T-helper 2 cell treated with Interferon-gamma antibody and Interleukin-4, amounts not matched to agents 5 μg/mL and 100 μg/mL, for 36 hours (primary cell): ENCODE data around the gene ITPR1.
"Not testable (repeated sequence)": the region's sequence is repeated elsewhere in the genome, so short reads cannot be mapped to it uniquely, and the experiment has no call there.

Source experiments
- DNase-seq: peaks from one replicate; pipeline ENCODE4 v3.0.0; 2021; ENCODE audit warnings: low spot score
- H3K27ac Mint-ChIP-seq: one replicate; pipeline ENCODE4 v1.8.0; 2021; ENCODE audit warnings: mild to moderate bottlenecking, mixed read lengths
- H3K27me3 Mint-ChIP-seq: one replicate; pipeline ENCODE4 v1.8.0; 2021; ENCODE audit warnings: low read depth, mixed read lengths
- H3K36me3 Mint-ChIP-seq: one replicate; pipeline ENCODE4 v1.8.0; 2021; ENCODE audit warnings: low read depth, mixed read lengths
- H3K4me1 Mint-ChIP-seq: one replicate; pipeline ENCODE4 v1.8.0; 2021; ENCODE audit warnings: low read depth, mixed read lengths
- H3K4me3 Mint-ChIP-seq: one replicate; pipeline ENCODE4 v1.8.0; 2022; ENCODE audit warnings: mild to moderate bottlenecking, moderate library complexity, mixed read lengths
- H3K9me3 Mint-ChIP-seq: one replicate; pipeline ENCODE4 v1.8.0; 2021; ENCODE audit warnings: mixed read lengths

The ITPR1 gene

DNA sequence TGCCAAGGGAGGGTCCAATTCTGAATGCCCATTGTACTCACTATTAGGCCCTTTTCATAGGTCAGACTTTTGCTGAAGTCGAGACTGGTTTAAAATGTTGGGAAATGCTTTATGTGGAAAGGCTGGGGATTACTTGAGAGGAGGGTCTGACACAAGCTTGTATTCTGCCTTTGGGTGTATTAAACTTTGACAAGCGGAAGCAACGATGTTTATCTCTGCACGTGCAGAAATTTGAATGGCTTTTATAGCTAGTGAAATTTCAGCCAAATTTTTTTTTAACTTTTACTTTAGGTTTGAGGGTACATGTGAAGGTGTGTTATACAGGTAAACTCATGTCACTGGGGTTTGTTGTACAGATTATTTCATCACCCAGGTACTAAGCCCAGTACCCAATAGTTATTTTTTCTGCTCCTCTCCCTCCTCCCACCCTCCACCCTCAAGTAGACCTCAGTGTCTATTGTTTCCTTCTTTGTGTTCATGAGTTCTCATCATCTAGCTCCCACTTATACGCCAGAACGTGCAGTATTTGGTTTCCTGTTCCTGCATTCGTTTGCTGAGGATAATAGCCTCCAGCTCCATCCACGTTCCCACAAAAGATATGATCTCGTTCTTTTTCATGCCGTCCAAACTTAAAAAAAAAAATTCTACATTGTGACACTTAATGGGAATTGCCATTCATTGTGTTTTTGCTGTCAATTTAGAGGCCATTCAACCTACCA, 263.1 kb downstream of the ITPR1 start:
- Mint-ChIP-seq H3K4me3 (no peak overlapping the region), H3K4me1 (peaks cover 54% of the 10 kb centered on the region), H3K27me3 (no peaks in the 10 kb centered on the region), H3K9me3 (peaks cover 4% of the 10 kb centered on the region), H3K27ac (no peak overlapping the region), H3K36me3 (peaks cover 50% of the 10 kb centered on the region)
- DNase-seq = no peak

DNA sequence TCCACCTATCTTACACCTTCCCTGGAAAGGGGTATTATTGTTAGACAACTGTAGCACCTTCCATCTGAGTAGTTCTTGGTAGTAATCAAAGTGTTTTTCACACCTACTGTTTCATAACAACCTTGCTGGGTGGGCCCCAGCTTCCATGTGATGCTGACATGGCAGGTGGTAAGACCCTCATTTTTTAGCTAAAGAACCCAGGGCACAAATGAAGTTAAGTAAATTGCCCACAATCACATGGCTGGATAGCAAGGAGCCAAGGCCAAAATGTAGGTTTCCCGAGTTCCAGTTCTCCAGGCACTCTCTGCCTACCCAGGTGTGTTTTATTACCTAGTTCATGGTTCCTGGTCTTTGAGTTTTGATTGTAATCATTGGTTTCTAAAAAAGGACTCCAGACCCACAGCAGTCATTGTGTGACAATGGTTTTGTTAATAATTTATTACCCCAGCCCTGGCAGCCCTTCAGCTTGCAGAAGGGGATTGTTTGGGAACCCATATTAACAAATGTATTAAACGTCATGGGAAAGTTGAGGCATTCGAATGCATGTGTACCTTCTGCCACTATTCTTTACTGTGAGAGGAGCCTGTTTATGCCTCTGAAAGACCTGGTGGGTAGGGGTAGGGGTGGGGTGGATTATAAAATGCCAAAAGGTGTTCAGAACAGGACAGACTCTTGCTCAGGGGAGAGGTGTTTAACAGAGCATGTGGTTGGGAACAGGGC, 263.9 kb downstream of the ITPR1 start:
- Mint-ChIP-seq H3K36me3 (peaks cover 58% of the 10 kb centered on the region), H3K4me1 (peaks cover 54% of the 10 kb centered on the region), H3K27ac (no peak overlapping the region)

DNA sequence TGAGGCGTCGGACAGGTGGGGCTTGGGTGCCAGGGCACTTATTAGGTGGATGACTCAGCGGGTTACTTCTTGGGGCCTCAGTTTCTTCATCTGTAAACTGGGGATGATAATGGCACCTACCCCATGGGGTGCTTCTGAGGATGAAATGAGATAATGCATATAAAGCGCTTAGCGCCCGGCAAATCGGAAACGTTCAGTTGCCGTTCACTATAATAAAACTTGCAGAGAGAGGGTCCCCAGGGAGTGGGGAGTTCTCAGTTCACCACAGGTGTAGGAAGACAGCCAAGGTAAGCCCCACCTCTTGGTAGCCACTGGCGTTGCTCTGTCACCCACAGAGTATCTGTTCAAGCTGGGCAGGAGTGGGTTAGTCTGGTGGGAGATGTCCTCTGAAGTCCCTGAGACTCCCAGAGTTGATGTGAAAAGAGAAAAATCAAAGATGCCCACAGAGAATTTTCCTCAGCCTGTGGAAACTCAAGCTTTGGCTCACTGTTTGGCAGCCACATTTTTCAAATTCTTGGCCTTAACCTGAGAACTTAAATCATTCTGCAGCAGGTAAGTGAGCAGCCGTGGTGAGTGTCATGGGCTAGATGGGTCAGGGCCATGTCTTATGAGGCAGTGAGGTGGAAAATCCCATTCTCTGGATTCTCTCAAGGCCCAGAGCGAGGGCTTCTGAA, 264.6 kb downstream of the ITPR1 start:
- Mint-ChIP-seq H3K27ac (no peak overlapping the region), H3K27me3 (no peaks in the 10 kb centered on the region), H3K36me3 (peaks cover 64% of the 10 kb centered on the region), H3K9me3 (peaks cover 10% of the 10 kb centered on the region), H3K4me3 (no peak overlapping the region), H3K4me1 (peaks cover 53% of the 10 kb centered on the region)
- no peak for DNase-seq

More for the DNA sequence above, 263.9 kb downstream of the ITPR1 start:
- Mint-ChIP-seq H3K4me3 (no peak overlapping the region), H3K9me3 (peaks cover 9% of the 10 kb centered on the region), H3K27me3 (no peaks in the 10 kb centered on the region)
- no peak for DNase-seq

DNA sequence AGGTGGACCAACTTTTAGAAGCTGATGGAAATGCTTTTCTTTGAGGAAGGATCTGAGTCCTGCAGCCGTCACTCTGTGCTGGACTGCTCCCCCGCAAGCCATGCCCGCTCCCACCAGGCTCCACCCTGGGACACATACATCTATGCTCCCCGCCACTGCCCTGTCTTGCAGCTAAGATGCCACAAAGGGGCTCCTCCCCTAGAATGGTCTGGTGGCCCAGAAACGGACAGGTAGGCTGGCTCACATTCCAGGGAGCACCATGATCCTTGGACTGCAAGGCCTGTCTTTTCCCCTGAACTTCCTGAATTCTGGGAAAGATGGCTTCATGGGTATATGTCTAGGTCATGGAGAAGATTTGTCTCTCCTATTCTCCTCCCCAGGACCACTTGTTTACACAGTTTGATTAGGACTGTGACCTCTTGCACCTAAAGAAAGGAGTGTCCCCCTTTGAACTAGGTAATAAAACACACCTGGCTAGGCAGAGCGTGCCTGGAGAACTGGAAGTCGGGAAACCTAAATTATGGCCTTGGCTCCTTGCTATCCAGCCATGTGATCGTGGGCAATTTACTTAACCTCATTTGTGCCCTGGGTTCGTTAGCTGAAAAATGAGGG, 265.2 kb downstream of the ITPR1 start:
- Mint-ChIP-seq H3K9me3 (peaks cover 15% of the 10 kb centered on the region), H3K27me3 (no peaks in the 10 kb centered on the region), H3K4me1 (peaks cover 49% of the 10 kb centered on the region), H3K27ac (no peak overlapping the region), H3K36me3 (peaks cover 64% of the 10 kb centered on the region), H3K4me3 (peak overlapping the region; percentile 21)
- no peak for DNase-seq

DNA sequence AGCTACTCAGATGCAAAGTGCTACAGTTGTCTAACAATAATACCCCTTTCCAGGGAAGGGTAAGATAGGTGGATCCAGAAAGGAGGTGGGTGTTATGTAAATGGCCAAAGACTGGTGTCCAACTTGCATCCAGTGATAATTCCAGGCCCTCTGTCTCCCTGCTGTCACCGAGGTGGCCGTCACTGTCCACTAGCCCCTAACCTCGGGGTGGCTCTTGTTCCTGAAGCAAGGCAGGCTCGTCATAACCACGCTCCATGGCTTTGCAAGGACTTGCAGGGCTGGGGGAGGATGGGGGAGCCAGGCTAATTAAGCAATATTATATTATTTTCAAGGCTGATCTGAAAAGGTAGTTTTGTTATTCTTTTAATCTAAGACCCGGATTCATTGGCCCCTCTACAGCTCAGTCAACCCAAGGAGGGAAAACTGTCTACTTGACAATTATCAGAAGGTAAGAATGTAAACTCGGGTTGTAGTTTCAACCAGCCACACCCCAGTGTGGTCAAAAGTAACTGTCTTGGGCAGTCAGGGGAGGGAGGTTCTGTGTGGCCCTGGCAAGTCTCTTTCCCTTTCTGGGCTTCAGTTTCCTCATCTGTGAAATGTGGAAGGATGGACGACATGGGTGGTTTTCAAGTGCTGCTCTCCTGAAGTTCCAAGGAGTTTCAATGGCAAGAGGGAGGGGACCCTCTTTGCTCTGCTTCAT, 266.0 kb downstream of the ITPR1 start:
- peaks cover 46% of the 10 kb centered on the region for H3K4me1 Mint-ChIP-seq
- DNase-seq = no peak
- peaks cover 20% of the 10 kb centered on the region for H3K9me3 Mint-ChIP-seq

DNA sequence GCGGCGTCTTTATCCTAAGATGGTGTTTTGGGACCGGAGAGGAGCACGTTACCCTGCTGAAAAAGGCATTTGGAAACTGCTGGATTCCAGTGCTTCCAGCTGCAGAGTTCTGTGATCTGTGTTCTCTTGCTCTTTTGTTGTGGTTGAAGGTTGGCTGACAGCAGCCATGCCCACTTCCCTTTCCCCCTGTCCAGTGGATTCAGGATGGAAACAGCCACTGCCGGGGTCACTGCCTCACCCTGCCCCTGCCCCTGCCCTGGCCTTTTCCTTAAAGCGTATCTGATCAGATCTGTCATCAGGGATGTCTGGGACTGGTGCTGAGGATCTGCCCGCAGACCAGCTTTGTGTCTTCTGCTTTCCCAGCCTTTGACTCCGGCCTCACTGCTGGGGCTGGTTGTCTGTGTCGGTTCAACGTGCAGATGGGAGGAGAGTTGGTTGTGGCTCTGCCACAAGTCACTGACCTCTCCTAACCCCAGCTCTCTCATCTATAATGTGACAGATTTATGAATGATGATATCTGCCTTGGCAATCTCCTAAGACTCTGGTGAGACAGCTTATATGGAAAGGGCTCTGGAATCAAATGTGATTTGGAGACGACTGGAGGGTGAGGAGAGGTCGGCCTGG, 266.7 kb downstream of the ITPR1 start:
- peaks cover 67% of the 10 kb centered on the region for H3K36me3 Mint-ChIP-seq
- H3K27ac Mint-ChIP-seq = peak overlapping the region; percentile 82

More for the DNA sequence above, 266.0 kb downstream of the ITPR1 start:
- Mint-ChIP-seq H3K27ac (peak overlapping the region; percentile 82), H3K27me3 (no peaks in the 10 kb centered on the region), H3K4me3 (peak overlapping the region; percentile 73), H3K36me3 (peaks cover 66% of the 10 kb centered on the region)

DNA sequence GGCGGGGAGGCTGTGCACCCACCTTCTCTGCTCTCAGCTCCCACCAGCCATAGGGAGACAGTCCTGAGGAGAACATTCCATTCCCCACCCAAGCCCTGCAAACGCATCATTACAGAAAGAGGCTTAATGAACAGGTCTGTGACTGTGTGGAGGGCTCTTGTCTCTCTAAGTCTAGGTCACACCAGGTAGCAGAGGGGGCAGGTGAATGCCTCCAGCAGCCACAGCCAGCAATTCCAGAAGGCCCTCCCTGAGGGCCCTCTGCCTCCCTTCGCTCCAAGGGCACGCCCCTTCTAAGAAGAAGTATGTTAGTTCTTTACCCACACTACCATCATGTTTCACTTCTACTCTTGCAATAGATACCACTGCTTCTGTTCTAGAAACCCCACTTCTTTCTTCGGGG, 268.6 kb downstream of the ITPR1 start:
- peaks cover 47% of the 10 kb centered on the region for H3K9me3 Mint-ChIP-seq
- no peak overlapping the region for H3K4me3 Mint-ChIP-seq
- H3K27me3 Mint-ChIP-seq = no peaks in the 10 kb centered on the region
- H3K36me3 Mint-ChIP-seq = peaks cover 72% of the 10 kb centered on the region
- DNase-seq = no peak
- peaks cover 25% of the 10 kb centered on the region for H3K4me1 Mint-ChIP-seq
- H3K27ac Mint-ChIP-seq = peak overlapping the region; percentile 1

More for the DNA sequence above, 266.7 kb downstream of the ITPR1 start:
- peak overlapping the region; percentile 73 for H3K4me3 Mint-ChIP-seq
- H3K4me1 Mint-ChIP-seq = peaks cover 39% of the 10 kb centered on the region
- no peaks in the 10 kb centered on the region for H3K27me3 Mint-ChIP-seq
- DNase-seq = no peak
- peaks cover 27% of the 10 kb centered on the region for H3K9me3 Mint-ChIP-seq

DNA sequence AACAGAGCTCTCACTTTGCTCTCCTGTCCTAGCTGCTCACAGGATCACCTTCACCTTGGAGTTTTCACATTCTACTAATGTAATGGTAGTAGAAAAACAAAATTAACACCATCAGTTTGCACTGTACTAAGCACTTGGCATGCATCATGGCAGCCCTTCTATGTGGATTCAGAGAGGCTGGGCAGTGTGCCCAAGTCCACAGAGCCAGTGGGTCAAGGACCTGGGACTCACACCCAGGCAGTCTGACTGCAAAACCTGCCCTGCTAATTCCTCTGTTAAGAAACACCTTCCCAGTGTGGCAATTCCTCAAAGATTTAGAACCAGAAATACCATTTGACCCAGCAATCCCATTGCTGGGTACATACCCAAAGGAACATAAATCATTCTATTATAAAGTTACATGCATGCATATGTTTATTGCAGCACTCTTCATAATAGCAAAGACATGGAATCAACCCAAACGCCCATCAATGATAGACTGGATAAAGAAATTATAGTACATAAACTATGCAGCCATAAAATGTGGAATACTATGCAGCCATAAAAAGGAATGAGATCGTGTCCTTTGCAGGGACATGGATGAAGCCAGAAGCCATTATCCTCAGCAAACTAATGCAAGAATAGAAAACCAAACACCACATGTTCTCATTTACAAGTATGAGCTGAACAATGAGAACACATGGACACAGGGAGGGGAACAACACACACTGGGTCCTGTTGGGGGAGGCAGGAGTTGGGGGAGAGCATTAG, 269.5 kb downstream of the ITPR1 start:
- peaks cover 80% of the 10 kb centered on the region for H3K36me3 Mint-ChIP-seq

DNA sequence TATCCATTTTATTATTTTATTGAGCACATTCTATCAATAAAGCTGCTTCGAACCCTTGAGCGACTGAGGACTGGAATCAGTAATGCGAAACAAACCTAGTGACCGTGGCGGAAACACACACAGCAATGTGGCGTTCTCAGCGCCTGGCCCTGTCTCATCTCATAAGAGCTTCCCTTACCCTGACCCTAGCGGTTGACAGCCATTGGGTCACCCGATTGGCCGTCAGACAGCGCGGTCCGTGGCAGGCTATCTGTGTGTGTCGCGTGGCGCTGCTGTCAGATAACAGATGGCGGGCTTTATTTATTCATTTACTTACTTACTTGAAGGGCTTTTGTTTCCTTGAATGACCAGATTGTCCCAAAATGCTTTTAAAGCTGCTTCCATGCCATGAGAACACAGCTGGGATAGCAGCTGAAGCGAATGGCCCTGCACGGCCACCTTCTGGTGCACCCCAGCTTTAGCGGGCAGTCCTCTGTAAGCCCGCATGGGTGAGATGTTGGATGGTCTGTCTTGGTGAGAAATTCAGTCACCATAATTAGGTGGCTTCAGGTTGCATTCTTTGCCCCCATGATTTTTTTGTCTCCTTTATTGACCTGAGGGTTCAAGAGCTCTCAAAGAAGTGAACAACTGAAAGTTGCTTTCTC, 270.6 kb downstream of the ITPR1 start:
- Mint-ChIP-seq H3K36me3 (peaks cover 85% of the 10 kb centered on the region), H3K4me3 (no peak overlapping the region), H3K9me3 (peaks cover 51% of the 10 kb centered on the region), H3K27me3 (no peaks in the 10 kb centered on the region), H3K27ac (no peak overlapping the region), H3K4me1 (peaks cover 20% of the 10 kb centered on the region)
- no peak for DNase-seq

More for the DNA sequence above, 269.5 kb downstream of the ITPR1 start:
- not testable (repeated sequence) for H3K27ac Mint-ChIP-seq, DNase-seq, H3K27me3 Mint-ChIP-seq, H3K4me3 Mint-ChIP-seq
- Mint-ChIP-seq H3K4me1 (peaks cover 25% of the 10 kb centered on the region), H3K9me3 (peaks cover 51% of the 10 kb centered on the region)

DNA sequence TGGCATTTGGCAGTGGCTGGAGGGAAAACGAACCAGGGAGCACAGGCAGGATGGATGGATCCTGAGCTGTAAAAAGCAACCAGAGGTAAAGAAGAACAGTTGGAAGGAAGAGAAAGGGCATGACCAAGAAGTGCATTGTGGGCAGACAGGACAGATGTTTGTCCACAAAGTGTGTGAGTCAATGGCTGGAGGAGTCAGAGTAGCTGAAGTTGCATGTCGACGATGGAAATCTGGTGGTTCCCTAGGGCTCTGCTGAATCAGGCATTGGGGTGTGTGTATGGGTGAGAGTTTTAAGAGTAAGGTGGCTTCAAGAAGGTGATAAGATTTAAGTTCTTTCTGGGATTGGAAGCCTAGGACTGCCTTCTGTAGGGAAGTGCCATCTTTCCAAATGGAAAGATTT, 272.1 kb downstream of the ITPR1 start:
- H3K9me3 Mint-ChIP-seq = peaks cover 51% of the 10 kb centered on the region
- H3K27ac Mint-ChIP-seq = no peak overlapping the region
- peaks cover 79% of the 10 kb centered on the region for H3K36me3 Mint-ChIP-seq
- no peak overlapping the region for H3K4me3 Mint-ChIP-seq
- no peak for DNase-seq
- no peaks in the 10 kb centered on the region for H3K27me3 Mint-ChIP-seq
- peaks cover 9% of the 10 kb centered on the region for H3K4me1 Mint-ChIP-seq

DNA sequence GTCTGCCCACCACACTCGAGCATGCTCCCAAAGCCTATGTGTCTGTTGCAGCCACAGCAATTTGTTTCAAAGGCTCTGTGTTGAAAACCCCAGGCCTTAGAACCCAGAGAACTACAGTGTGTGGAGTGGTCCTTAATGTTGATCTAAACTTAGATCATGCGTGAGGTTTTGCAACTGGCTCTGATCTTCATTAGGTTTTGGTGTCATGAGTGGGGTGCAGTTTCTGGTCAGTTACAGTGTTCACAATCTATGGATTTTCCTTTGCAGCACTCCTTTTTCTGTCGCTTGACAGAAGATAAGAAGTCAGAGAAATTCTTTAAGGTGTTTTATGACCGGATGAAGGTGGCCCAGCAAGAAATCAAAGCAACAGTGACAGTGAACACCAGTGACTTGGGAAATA, 273.1 kb downstream of the ITPR1 start:
- Mint-ChIP-seq H3K4me1 (peaks cover 12% of the 10 kb centered on the region), H3K27ac (no peak overlapping the region), H3K9me3 (peaks cover 46% of the 10 kb centered on the region), H3K36me3 (peaks cover 74% of the 10 kb centered on the region), H3K4me3 (no peak overlapping the region), H3K27me3 (no peaks in the 10 kb centered on the region)
- no peak for DNase-seq
